HepG2 (cell line): ENCODE results near the gene NTS. TPM values are rescaled to one million over a fixed set of nuclear protein-coding genes. Genes with fewer than 3 reads are reported as not detected.
A peak's percentile ranks its signal among the peaks of the same experiment; 100 is the strongest.

Experiments
- ATAC-seq: fragments of 200-7000 bp; cut with Tn5 transposase; 3 replicates; pipeline ENCODE4 v1.9.1; 2020; ENCODE audit warnings: mild to moderate bottlenecking, moderate library complexity
- BruUV-seq: library from RNA; stranded (reverse); fragments of 400-500 nt; replicated peaks from 2 replicates; lab custom pipeline; 2021; lab: Mats Ljungman, UMichigan
- CTCF ChIA-PET: fragments of 300-600 bp; formaldehyde crosslinking; extraction: SDS; loops from one replicate; lab custom pipeline; 2021; ENCODE audit warnings: low total read pairs, inconsistent platforms, low intra/inter-chr PET ratio; lab: Yijun Ruan, JAX
- POLR2A ChIA-PET: fragments of 350-600 bp; sonication (Branson Sonifier 250); formaldehyde crosslinking; loops from one replicate; lab custom pipeline; 2020; ENCODE audit warnings: antibody characterized with exemption, inconsistent platforms; lab: Yijun Ruan, JAX
- DNase-seq: peaks from one replicate; pipeline ENCODE4 v3.0.0-alpha.2; 2015; ENCODE audit warnings: low spot score
- FAIRE-seq: peaks from 3 replicates; lab custom pipeline; 2011; peaks lifted over from hg19 to GRCh38; lab: Jason Lieb, UNC
- H2AFZ ChIP-seq: one replicate; pipeline ENCODE4 v1.6.1; 2011; ENCODE audit warnings: low read length, inconsistent platforms
- H3K27ac ChIP-seq: fragments of 300-600 bp; 3 replicates; pipeline ENCODE4 v1.8.0; 2011; ENCODE audit warnings: mixed run types, mild to moderate bottlenecking, mixed read lengths, low read length, inconsistent platforms; ENCODE audit not compliant: insufficient read depth; ENCODE audit errors: extremely low read length
- H3K27me3 ChIP-seq, 2 experiments: fragments of 200-600 bp in 1 of 2; 2 replicates in 1 of 2; 3 replicates in 1 of 2; pipeline versions ENCODE4 v1.6.0 to v1.8.0; 2011; ENCODE audit warnings: low read length in 2 of 2, mild to moderate bottlenecking in 2 of 2, moderate library complexity in 2 of 2, inconsistent platforms in 1 of 2; ENCODE audit not compliant: insufficient read depth in 2 of 2, control insufficient read depth in 1 of 2
- H3K36me3 ChIP-seq, 2 experiments: fragments of 200-600 bp in 1 of 2; replicated peaks in 1 of 2; 2 replicates in 1 of 2; 3 replicates in 1 of 2; pipeline versions ENCODE4 v1.5.1 to v1.8.0; 2011; ENCODE audit warnings: low read length in 2 of 2, inconsistent platforms in 1 of 2; ENCODE audit not compliant: insufficient read depth in 2 of 2, control insufficient read depth in 1 of 2
- H3K4me1 ChIP-seq: 2 replicates; pipeline ENCODE4 v1.5.1; 2012; ENCODE audit warnings: low read length, inconsistent platforms; ENCODE audit not compliant: insufficient read depth
- H3K4me2 ChIP-seq: 2 replicates; pipeline ENCODE4 v1.6.0; 2011; ENCODE audit warnings: low read depth, low read length, inconsistent platforms
- H3K4me3 ChIP-seq, 3 experiments: fragments of 200-600 bp in 1 of 3; sonication (generic), shearing (Covaris generic) in 1 of 3; replicated peaks in 1 of 3; 2 replicates each; pipeline ENCODE4 v1.5.1; 2011 to 2016; ENCODE audit warnings: low read length in 3 of 3, inconsistent platforms in 2 of 3, low read depth in 2 of 3, mild to moderate bottlenecking in 2 of 3, control low read depth in 1 of 3, mixed read lengths in 1 of 3; ENCODE audit not compliant: insufficient read depth in 1 of 3
- H3K79me2 ChIP-seq: one replicate; pipeline ENCODE4 v1.6.1; 2011; ENCODE audit warnings: low read length, inconsistent platforms; ENCODE audit not compliant: insufficient read depth
- H3K9ac ChIP-seq: 2 replicates; pipeline ENCODE4 v1.6.0; 2011; ENCODE audit warnings: mild to moderate bottlenecking, low read depth, low read length, inconsistent platforms; ENCODE audit not compliant: insufficient read depth
- H3K9me3 ChIP-seq: 2 replicates; pipeline ENCODE4 v1.5.1; 2012; ENCODE audit warnings: mild to moderate bottlenecking, low read length
- H4K20me1 ChIP-seq: 2 replicates; pipeline ENCODE4 v1.6.0; 2011; ENCODE audit warnings: inconsistent platforms, mild to moderate bottlenecking, low read length, moderate library complexity; ENCODE audit not compliant: insufficient read depth
- CTCF ChIP-seq: sonication (generic); formaldehyde crosslinking; IDR thresholded peaks from 2 replicates; pipeline ENCODE4 v1.5.0; 2020; ENCODE audit warnings: mild to moderate bottlenecking, missing genetic modification reagents, moderate library complexity
- ELK4 ChIP-seq: sonication (generic); formaldehyde crosslinking; IDR thresholded peaks from 2 replicates; pipeline ENCODE4 v1.9.0; 2021; ENCODE audit warnings: missing genetic modification reagents, borderline replicate concordance
- HIC2 ChIP-seq: sonication (generic); formaldehyde crosslinking; IDR thresholded peaks from 2 replicates; pipeline ENCODE4 v1.9.0; 2022; ENCODE audit warnings: low read depth, missing genetic modification reagents
- STAG1 ChIP-seq: sonication (generic); formaldehyde crosslinking; IDR thresholded peaks from 2 replicates; pipeline ENCODE4 v1.4.0; 2020; ENCODE audit warnings: missing genetic modification reagents
- WGBS: methylation state at CpG from one replicate; pipeline ENCODE4 v1.1.6; 2017; ENCODE audit warnings: low lambda C conversion rate; 5-methylcytosine and 5-hydroxymethylcytosine counted together
- in situ Hi-C: cut with HindIII; loops from 2 replicates; pipeline ENCODE4 v1.10.0; 2017; ENCODE audit warnings: low pct_unique_long_range_greater_than_20kb; ENCODE audit not compliant: extremely low pct_ligation_motif_present
- intact Hi-C: fragments of 100-400 bp; cut with micrococcal nuclease; formaldehyde crosslinking; loops from one replicate; pipeline ENCODE4 v1.10.0; 2022; ENCODE audit not compliant: unreplicated experiment
- polyA plus RNA-seq, 8 experiments: library from polyadenylated mRNA; depleted of rRNA in 3 of 8; stranded (reverse) in 7 of 8; unstranded in 1 of 8; fragments of >200 nt; fragmentation: Illumina TruSeq in 4 of 8; extraction: Trizol in 4 of 8; gene quantifications; 2 replicates each; pipeline versions ENCODE4 v1.2.1 to v1.2.3, GENCODE V29; 2011 to 2016; ENCODE audit warnings: low read depth in 4 of 8, missing spikeins in 1 of 8, mixed read lengths in 1 of 8; ENCODE audit not compliant: insufficient read depth in 1 of 8
- total RNA-seq, 5 experiments: library from RNA; depleted of rRNA; stranded (reverse); fragments of >200 nt; fragmentation: Illumina TruSeq; extraction: Trizol; gene quantifications; 2 replicates each; pipeline ENCODE4 v1.2.3, GENCODE V29; 2016; ENCODE audit warnings: low read depth in 1 of 5

NTS gene
- total and polyA plus RNA-seq, 2 of the 13 experiments (the other 11 are each of a cell fraction or from before 2014, with no cell fraction given), result 0.05 to 0.13 TPM

GRCh38 chr12:85923767-85924331 lies 49.8 kb downstream of the NTS start:
- Histone ChIP-seq H2AFZ (no peak overlapping the region), H3K36me3 (no peaks in the 10 kb centered on the region), H3K4me2 (no peak overlapping the region), H3K4me3 (no peak overlapping the region), H3K9ac (no peak overlapping the region), H4K20me1 (no peaks in the 10 kb centered on the region), H3K27ac (no peak overlapping the region), H3K27me3 (no peaks in the 10 kb centered on the region), H3K4me1 (no peaks in the 10 kb centered on the region), H3K9me3 (no peaks in the 10 kb centered on the region), H3K79me2 (no peaks in the 10 kb centered on the region)
- in situ Hi-C loops (no loop called here), intact Hi-C loops (loop anchor here (5.0 kb wide), 1 partner anchor 1923 kb away; no protein-coding TSS in a partner anchor)
- no peak for FAIRE-seq
- POLR2A ChIA-PET, result no interaction called here
- CTCF ChIA-PET, result no interaction called here
- ATAC-seq, result no peak
- WGBS, result 0% methylated on average over 1 of the region's 1 CpG
- BruUV-seq, result no TSS peak
- TF ChIP-seq HIC2 (CRISPR knock-in tag) (no peak), CTCF (CRISPR knock-in tag) (peak; percentile 26; the same call in 1 of the 2 replicates), STAG1 (CRISPR knock-in tag) (peak; percentile 31; the same call in 1 of the 2 replicates), ELK4 (CRISPR knock-in tag) (no peak)
- TF ChIP-seq, all 625 proteins: peak for 2
- DNase-seq, result no peak
